Peyer's patch (tissue), 4 donors: Measurements from ENCODE around the gene BRMS1L. TPM values are rescaled to one million over a fixed set of nuclear protein-coding genes. Genes with fewer than 3 reads are reported as not detected.
A peak's percentile ranks its signal among the peaks of the same experiment; 100 is the strongest.

Experiments used
- DNase-seq, 3 donors: peaks; one replicate each; pipeline ENCODE4 v3.0.0-alpha.2; 2017 to 2019
- H3K27ac ChIP-seq, 4 donors: fragments of 200-600 bp; sonication (generic); one replicate each; pipeline ENCODE4 v1.5.1; 2016 to 2019
- H3K27me3 ChIP-seq, 2 donors: fragments of 200-600 bp; sonication (generic); one replicate each; pipeline ENCODE4 v1.5.1; 2019
- H3K36me3 ChIP-seq, 3 donors: fragments of 200-600 bp; sonication (generic); one replicate each; pipeline ENCODE4 v1.5.1; 2016 to 2019
- H3K4me1 ChIP-seq, 4 donors: fragments of 200-600 bp; sonication (generic); one replicate each; pipeline ENCODE4 v1.5.1; 2016 to 2019
- H3K4me3 ChIP-seq, 4 donors: fragments of 200-600 bp; sonication (generic); 1 replicate in 3 of 4; 2 replicates in 1 of 4; pipeline ENCODE4 v1.5.1; 2016 to 2019; ENCODE audit warnings: mild to moderate bottlenecking in 1 of 4
- H3K9me3 ChIP-seq, 4 donors: fragments of 200-600 bp; sonication (generic); one replicate each; pipeline ENCODE4 v1.5.1; 2016 to 2019; ENCODE audit warnings: mild to moderate bottlenecking in 1 of 4
- CTCF ChIP-seq, 6 experiments: fragments of 450-650 bp in 4 of 6; fragments of 200-600 bp in 2 of 6; sonication (generic) in 1 of 6; IDR thresholded peaks; one replicate each; pipeline ENCODE4 v1.5.1; 2017 to 2019; ENCODE audit warnings: antibody characterized with exemption in 6 of 6, mild to moderate bottlenecking in 3 of 6, moderate library complexity in 1 of 6
- POLR2A ChIP-seq, 2 donors: fragments of 450-650 bp; IDR thresholded peaks; one replicate each; pipeline ENCODE4 v1.5.1; 2017; ENCODE audit warnings: antibody characterized with exemption in 2 of 2, mild to moderate bottlenecking in 2 of 2, moderate library complexity in 2 of 2
- total RNA-seq, 4 donors: library from RNA; depleted of rRNA; stranded (reverse); fragments of >200 nt; gene quantifications; one replicate each; pipeline ENCODE4 v1.1.0, GENCODE V29; 2016

The BRMS1L gene
- total RNA-seq, 4 donors from 2014 or later = 0.53 to 4.1 (median 2.4) TPM

- DNase-seq = no peak
- Histone ChIP-seq H3K9me3 (no peaks in the 10 kb centered on the region), H3K4me3 (no peak overlapping the region), H3K4me1 (peaks cover 0 to 11% (median 0%) of the 10 kb centered on the region in 4 donors), H3K27me3 (no peaks in the 10 kb centered on the region), H3K36me3 (no peaks in the 10 kb centered on the region), H3K27ac (peak overlapping the region in 1 of 4 donors; percentile 52)
- peak in 4 of 6 experiments; percentile 22 to 42 (median 37) for TF ChIP-seq CTCF (IDR thresholded peaks at IDR 0.05)
- no peak for TF ChIP-seq POLR2A (IDR thresholded peaks at IDR 0.05)
These were observed 53.6 kb downstream of the BRMS1L start for GRCh38 chr14:35879654-35880249.

- Histone ChIP-seq H3K9me3 (no peaks in the 10 kb centered on the region), H3K36me3 (no peaks in the 10 kb centered on the region), H3K27me3 (no peaks in the 10 kb centered on the region), H3K4me1 (peaks cover 0 to 11% (median 0%) of the 10 kb centered on the region in 4 donors), H3K4me3 (no peak overlapping the region), H3K27ac (no peak overlapping the region)
- TF ChIP-seq CTCF (IDR thresholded peaks at IDR 0.05) (no peak), POLR2A (IDR thresholded peaks at IDR 0.05) (no peak)
- no peak for DNase-seq
These were observed 55.1 kb downstream of the BRMS1L start for GRCh38 chr14:35881280-35881679.

- no peaks in the 10 kb centered on the region for H3K27me3 ChIP-seq
- TF ChIP-seq CTCF (IDR thresholded peaks at IDR 0.05) (peak in 4 of 6 experiments; percentile 41 to 60 (median 55)), POLR2A (IDR thresholded peaks at IDR 0.05) (no peak)
These were observed 57.6 kb downstream of the BRMS1L start for GRCh38 chr14:35883677-35884293.

GRCh38 chr14:35890308-35890707 lies 64.2 kb downstream of the BRMS1L start:
- no peak for TF ChIP-seq POLR2A (IDR thresholded peaks at IDR 0.05)
- TF ChIP-seq CTCF (IDR thresholded peaks at IDR 0.05) = no peak
- H3K9me3 ChIP-seq = no peaks in the 10 kb centered on the region
- no peak for DNase-seq

More at GRCh38 chr14:35883677-35884293, 57.6 kb downstream of the BRMS1L start:
- Histone ChIP-seq H3K27ac (no peak overlapping the region), H3K9me3 (no peaks in the 10 kb centered on the region), H3K4me3 (no peak overlapping the region), H3K36me3 (no peaks in the 10 kb centered on the region), H3K4me1 (peaks cover 0 to 5% (median 0%) of the 10 kb centered on the region in 4 donors)
- no peak for DNase-seq

GRCh38 chr14:35895256-35895655 lies 69.1 kb downstream of the BRMS1L start:
- DNase-seq = no peak

More at GRCh38 chr14:35890308-35890707, 64.2 kb downstream of the BRMS1L start:
- no peaks in the 10 kb centered on the region for H3K4me1 ChIP-seq
- no peak overlapping the region for H3K27ac ChIP-seq
- H3K36me3 ChIP-seq = no peaks in the 10 kb centered on the region
- no peaks in the 10 kb centered on the region for H3K27me3 ChIP-seq
- H3K4me3 ChIP-seq = no peak overlapping the region

More at GRCh38 chr14:35895256-35895655, 69.1 kb downstream of the BRMS1L start:
- Histone ChIP-seq H3K4me3 (no peak overlapping the region), H3K4me1 (no peaks in the 10 kb centered on the region), H3K27ac (no peak overlapping the region), H3K36me3 (no peaks in the 10 kb centered on the region), H3K9me3 (no peaks in the 10 kb centered on the region), H3K27me3 (no peaks in the 10 kb centered on the region)
- TF ChIP-seq POLR2A (IDR thresholded peaks at IDR 0.05) (no peak), CTCF (IDR thresholded peaks at IDR 0.05) (no peak)
